NCI-H1092 treated with DMSO at 0.1 percent for 48 hours (cell line): ENCODE results near the gene ADH1A.
"Not testable (repeated sequence)": the region's sequence is repeated elsewhere in the genome, so short reads cannot be mapped to it uniquely, and the experiment has no call there.

ENCODE experiments used
- DNase-seq: peaks from one replicate; lab custom pipeline; 2025; lab: John Stamatoyannopoulos, UW

The ADH1A gene

DNA sequence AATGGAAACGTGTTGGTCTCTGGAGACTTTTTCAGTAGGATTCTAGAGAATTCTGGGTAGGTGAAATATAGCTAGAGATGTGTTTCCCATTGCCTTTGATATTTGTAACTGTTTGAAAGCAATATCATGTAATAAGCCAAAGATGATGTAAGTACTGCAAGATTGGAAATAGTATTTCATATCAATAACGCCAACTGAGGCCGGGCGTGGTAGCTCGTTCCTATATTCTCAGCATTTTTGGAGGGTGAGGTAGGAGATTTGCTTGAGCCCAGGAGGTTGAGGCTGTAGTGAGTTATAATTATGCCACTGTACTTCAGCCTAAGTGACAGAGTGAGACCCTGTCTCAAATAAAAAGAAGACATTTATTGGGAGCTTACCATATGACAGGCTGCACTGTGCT lies 9.5 kb downstream of the ADH1A start:
- no peak for DNase-seq

DNA sequence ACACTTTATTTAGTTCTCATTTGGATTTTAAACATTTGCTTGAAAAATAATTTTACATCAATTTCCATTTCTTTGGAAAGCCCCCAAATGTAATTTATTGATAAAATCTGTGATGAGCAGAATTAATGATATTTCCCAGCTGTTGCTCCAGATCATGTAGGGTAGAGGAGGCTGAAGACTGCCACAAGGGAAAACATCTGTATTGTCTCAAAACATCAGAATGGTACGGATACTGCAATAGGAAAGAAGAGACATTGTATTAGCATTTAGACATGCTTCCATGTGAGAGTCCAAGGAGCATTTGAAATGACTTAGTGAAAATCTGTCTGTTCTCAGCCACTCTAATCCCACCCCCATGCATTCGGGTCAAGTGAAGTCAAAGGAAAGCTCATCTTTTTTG lies 14.4 kb downstream of the ADH1A start:
- no peak for DNase-seq

DNA sequence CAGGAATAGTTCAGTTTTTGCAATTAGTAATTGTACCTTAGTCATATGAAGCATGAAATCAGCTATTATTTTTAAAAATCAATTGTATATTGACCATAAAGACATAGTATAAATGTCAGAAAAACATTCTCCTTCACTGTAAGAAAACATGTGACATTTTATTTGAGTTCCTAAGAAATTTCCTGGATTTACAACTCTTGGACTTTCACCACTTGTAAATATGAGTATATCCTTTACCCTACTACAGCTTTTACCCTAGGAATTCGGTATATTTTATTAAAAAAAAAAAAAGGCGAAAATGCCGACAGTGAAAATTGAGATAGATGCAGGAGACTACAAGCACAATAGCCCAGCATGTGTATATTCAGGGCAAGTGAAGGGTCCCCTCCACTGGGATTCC lies 14.9 kb downstream of the ADH1A start:
- DNase-seq, result no peak

DNA sequence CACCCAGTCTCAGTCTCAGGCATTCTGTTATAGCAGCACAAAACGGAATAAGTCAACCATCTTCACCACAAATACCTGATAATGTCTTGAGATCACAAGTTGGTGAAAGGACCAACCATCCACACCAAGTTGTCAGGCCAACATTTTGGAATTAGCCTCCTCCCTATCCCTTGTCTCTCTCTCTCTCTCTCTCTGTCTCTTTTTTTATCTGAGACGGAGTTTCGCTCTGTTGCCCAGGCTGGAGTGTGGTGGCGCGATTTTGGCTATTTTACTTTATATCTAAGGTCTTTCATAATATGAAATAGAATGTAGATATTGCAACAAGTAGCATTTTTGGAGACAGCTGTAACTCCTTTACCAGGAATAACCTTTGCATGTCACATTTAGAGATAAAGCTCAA lies 15.7 kb downstream of the ADH1A start:
- DNase-seq, result no peak

DNA sequence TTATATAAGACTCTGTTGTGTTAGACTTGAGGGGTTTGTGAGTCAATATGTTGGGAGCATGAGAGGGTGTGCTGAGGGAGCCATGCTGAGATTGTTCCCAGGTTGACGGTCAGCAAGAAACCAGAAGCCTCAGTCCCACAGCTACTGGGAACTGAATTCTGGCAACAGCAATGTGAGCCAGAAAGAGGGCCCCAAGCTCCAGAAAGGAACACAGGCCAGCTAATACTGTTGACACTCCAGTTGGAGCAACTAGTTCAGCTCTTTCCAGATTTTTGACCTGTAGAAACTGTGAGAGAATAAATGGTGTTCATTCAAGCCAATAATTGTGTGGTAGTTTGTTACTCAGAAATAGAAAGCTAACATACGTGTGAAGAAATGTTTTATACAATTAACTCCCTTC lies 17.1 kb downstream of the ADH1A start:
- no peak for DNase-seq

DNA sequence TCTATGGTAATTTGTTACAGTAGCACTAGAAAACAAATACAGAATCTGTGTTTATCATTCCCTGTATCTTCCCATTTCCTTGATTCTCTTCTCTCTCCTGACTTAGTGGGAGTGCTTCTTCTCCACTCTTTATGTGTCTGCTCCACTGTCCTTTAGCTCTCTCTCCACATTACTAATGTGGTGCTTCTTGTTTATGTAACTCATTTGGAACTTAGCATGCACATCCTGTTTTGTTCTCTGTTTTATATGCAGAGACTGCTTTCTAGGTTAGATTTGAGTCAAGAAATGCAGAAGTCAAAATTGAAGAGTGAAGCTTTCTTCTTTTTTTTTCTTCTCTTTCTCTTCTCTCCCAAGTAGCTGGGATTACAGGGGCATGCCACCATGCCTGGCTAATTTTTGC lies 25.9 kb downstream of the ADH1A start:
- no peak for DNase-seq

DNA sequence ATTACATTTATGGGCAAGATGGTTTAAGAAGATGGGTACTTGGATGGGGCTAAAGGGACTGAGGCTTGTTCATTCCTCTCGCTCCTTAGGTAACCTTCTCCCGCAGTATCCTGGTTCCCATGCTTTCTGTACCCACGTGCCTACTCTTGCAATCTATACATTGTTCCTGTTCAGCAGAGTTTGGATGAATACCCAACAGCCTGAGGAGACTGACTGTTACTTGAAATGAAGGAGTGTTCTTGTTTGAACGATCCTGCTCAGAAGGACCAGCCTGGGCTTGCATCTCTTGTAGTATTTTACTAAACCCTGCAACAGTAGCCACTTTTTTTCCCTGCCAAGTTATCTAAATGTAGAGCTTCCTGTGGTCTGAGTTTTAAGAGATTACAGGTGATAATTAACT lies 38.0 kb downstream of the ADH1A start:
- DNase-seq, result no peak

DNA sequence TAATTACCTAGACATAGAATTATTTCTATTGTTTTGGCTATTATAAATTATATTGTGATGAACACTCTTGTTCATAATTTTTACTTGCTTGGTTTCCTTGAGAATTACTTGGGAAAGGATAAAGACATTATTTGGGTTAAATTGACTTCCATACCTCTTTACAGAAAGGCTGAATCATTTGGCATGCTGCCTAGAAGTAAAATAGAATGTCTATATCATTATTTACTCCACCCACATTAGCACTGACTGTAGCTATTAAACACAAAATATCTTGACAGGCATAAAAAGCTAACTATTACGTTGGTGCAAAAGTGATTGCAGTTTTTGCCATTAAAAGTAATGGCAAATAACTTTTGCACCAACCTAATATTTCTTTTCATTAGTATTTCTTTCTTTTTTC lies 42.1 kb downstream of the ADH1A start:
- no peak for DNase-seq

DNA sequence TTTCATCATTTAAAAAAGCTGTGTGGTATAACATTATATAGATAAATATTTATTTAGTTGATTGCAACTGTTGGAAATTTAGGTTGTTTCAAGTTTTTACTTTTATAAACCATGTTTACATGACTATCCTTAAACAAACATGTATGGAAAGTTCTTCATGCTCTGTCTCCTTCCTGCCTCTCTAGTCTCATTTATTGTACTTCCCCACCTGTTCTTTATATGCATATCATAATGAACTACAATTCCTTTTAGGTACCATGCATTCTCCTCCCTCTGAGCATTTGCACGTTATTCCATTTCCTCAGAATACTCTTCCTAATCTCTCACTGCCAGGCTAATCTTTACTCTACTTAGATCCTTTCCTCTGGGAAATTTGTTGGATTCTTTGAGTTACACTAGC lies 54.8 kb downstream of the ADH1A start:
- no peak for DNase-seq

DNA sequence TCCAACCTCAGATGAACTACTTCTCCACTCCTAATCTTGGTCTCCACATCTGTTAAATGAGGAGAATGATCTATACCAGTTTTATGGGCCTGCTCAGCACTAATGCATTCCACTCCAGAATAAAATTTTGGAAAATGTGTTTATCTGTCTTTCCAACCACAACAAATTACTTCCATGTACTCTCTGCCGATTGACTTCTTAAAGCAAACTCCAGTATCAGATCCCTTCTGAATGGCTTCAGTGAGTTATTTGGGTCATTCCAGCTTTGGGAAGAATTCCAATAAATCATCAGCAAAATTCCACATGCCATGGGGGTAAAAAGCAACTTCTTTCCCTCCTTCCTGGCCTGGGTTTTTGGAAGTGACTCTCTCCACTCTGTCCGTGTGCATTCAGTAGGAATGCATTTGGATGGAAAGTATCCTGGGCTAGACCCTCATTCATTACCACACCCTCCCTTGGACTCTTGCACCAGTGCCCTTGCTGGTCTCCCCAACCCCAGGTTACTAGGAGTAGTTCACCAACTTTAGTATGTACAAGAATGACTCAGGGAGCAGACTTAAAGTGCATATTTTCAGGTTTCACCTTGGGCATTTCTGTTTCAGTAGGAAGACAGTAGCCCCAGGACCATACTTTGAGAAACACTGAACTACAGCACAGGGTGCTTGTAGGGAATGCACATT lies 56.3 kb downstream of the ADH1A start:
- no peak for DNase-seq

DNA sequence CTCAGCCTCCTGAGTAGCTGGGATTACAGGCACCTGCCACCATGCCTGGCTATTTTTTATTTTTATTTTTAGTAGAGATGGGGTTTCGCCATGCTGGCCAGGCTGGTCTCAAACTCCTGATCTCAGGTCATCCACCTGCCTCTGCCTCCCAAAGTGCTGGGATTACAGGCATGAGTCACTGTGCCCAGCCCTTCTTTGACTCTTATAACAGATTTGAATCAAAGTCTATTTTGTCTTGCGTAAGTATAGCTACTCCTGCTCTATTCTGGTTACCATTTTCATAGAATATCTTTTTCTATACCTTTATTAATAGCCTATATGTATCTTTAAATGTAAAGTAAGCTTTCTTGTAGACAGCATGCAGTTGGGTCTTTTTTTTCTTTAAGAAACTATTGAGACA lies 57.4 kb downstream of the ADH1A start:
- not testable (repeated sequence) for DNase-seq

DNA sequence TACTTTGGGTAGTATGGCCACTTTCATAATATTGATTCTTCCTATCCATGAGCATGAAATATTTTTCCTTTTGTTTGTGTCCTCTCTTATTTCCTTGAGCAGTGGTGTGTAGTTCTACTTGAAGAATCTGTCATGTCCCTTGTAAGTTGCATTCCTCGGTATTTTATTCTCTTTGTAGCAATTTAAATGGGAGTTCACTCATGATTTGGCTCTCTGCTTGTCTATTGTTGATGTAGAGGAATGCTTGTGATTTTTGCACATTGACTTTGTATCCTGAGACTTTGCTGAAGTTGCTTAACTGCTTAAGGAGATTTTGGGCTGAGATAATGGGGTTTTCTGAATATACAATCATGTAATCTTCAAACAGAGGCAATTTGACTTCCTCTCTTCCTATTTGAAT lies 62.1 kb downstream of the ADH1A start:
- not testable (repeated sequence) for DNase-seq

DNA sequence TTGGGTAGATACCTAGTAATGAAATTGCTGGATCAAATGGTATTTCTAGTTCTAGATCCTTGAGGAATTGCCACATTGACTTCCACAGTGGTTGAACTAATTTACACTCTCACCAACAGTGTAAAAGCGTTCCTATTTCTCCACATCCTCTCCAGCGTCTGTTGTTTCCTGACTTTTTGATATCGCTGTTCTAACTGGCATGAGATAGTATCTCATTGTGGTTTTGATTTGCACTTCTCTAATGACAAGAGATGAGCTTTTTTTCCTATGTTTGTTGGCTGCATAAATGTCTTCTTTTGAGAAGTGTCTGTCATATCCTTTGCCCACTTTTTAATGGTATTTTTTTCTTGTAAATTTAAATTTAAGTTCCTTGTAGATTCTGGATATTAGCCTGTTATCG lies 63.1 kb downstream of the ADH1A start:
- not testable (repeated sequence) for DNase-seq
